Adipocyte (in vitro differentiated cells): ENCODE measurements around the gene CNTNAP3.
"Not testable (repeated sequence)": the region's sequence is repeated elsewhere in the genome, so short reads cannot be mapped to it uniquely, and the experiment has no call there.

Source experiments
- DNase-seq: peaks from one replicate; pipeline ENCODE4 v3.0.0-alpha.2; 2015; ENCODE audit warnings: low read depth
- H3K27me3 ChIP-seq: replicated peaks from 2 replicates; pipeline ENCODE4 v1.7.0; 2013; ENCODE audit warnings: mild to moderate bottlenecking, low read length, moderate library complexity; ENCODE audit not compliant: control insufficient read depth, insufficient read depth
- H3K36me3 ChIP-seq: 2 replicates; pipeline ENCODE4 v1.7.0; 2013; ENCODE audit warnings: low read length, mild to moderate bottlenecking, moderate library complexity; ENCODE audit not compliant: control insufficient read depth, insufficient read depth, severe bottlenecking
- H3K4me1 ChIP-seq: 2 replicates; pipeline ENCODE4 v1.7.0; 2013; ENCODE audit warnings: mild to moderate bottlenecking, low read length, moderate library complexity; ENCODE audit not compliant: control insufficient read depth, insufficient read depth
- H3K4me3 ChIP-seq: 2 replicates; pipeline ENCODE4 v1.7.0; 2013; ENCODE audit warnings: mild to moderate bottlenecking, low read length, moderate library complexity
- H3K9ac ChIP-seq: 2 replicates; pipeline ENCODE4 v1.7.0; 2013; ENCODE audit warnings: mild to moderate bottlenecking, low read length, moderate library complexity
- H3K9me3 ChIP-seq: 2 replicates; pipeline ENCODE4 v1.7.0; 2013; ENCODE audit warnings: mild to moderate bottlenecking, low read length, moderate library complexity; ENCODE audit not compliant: control insufficient read depth

Gene CNTNAP3

DNA sequence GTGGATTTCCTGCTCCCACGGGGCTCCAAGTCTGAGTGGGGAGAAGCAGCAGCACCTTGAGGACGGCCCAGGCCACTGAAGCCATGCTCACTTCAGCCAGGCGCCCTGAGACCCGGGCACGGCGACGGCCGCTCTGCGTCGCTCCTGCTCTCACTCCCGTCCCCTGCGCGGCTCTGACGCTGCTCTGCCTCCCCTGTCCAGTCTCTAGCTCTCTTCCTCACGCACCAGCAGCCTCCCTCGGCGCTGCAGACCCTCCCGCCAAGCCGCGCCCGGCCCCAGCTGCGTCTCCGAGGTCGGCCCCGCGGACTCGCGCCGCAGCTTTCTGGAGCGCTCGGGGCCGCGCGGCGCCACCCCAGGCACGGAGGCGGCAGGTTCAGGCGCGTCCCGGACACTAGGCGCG lies at the start of gene CNTNAP3:
Gene CNTNAP3 (minus strand): TSS at position 188 of the 400 bp plus-strand sequence. CDS start 103 bp downstream, at position 85.
- not testable (repeated sequence) for H3K36me3 ChIP-seq, H3K27me3 ChIP-seq, H3K9ac ChIP-seq, DNase-seq, H3K4me3 ChIP-seq, H3K4me1 ChIP-seq, H3K9me3 ChIP-seq

DNA sequence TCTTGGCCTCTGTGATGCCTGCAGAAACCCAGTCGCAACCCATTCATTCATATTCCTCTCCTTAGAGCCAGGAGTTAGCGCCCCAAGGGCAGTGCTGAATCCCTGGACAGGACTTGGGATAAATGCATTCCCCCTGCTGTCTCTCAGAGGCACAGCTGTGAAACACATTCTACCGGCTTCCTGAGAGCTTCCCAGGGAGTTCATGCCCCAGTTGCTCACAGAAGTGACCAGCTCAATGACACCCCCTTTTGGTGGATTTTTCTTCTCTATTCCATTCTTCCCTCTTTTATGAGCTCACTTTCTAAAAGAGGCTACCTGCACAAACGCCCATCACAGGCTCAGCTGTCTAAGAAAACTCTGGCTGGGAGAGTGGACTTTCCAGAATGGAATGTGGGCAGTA lies 8.0 kb downstream of the CNTNAP3 start:
- not testable (repeated sequence) for H3K9me3 ChIP-seq, H3K36me3 ChIP-seq, H3K4me3 ChIP-seq, H3K9ac ChIP-seq, H3K4me1 ChIP-seq, DNase-seq, H3K27me3 ChIP-seq

DNA sequence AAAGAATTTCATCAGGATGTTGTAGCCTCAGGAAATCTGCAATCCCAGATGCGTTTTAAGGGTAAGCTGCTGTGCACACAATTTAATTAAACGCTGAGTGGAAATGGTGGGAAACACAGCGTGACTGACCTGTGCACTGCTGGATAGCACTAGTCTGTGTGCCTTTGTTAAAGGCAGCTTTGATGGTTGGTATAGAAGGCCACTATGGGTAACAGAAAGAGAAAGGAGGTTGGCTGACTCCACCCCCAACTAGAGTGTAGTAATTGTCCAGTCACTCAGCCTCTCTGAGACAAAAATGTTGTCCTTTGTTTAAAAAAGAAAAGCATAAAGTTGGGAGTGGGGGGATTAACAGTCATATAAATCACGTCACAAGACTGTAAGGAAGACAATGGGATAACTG lies 45.5 kb downstream of the CNTNAP3 start:
- not testable (repeated sequence) for H3K4me1 ChIP-seq, H3K9me3 ChIP-seq, H3K4me3 ChIP-seq, H3K9ac ChIP-seq, H3K27me3 ChIP-seq, H3K36me3 ChIP-seq, DNase-seq

DNA sequence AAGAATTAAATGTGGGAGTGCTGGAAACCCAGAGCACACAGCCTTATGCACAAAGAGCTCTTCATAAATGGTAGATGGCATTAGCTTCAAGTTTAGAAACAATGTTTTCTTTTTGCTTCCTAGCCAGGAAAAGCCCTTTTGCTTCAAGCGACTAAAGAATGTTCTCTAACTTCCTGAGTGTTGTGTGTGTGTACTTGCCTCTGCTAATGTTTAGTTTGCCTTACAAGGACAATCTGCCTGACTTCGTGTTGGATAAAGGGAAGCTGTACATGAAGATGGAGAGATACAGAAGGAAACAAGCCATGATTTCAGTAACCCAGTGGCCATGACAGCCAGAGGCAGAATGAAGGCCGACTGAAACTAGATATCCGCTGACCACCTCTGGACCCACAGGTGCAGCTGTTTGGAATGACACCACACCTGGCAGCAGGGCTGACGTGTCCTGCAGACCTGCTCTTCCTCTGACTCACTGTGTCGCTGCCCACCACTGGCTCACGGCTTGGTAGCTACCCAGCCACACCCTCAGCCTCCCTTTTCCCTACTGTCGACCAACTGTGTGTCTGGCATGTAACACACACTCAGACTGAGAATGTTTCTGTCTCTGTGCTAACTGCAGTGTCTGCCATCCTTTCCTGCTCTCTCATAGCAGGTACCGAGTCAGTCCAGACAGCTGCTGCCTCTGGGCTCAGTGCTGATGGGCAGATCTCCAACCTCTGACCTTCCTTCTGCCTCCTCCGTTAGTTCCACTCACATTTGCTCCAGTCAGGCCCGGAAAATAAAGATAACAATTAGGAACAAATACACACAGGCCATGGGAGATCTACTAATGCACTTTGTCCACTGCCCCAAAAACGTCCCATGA lies 55.6 kb downstream of the CNTNAP3 start:
- not testable (repeated sequence) for H3K9ac ChIP-seq, H3K27me3 ChIP-seq, DNase-seq

DNA sequence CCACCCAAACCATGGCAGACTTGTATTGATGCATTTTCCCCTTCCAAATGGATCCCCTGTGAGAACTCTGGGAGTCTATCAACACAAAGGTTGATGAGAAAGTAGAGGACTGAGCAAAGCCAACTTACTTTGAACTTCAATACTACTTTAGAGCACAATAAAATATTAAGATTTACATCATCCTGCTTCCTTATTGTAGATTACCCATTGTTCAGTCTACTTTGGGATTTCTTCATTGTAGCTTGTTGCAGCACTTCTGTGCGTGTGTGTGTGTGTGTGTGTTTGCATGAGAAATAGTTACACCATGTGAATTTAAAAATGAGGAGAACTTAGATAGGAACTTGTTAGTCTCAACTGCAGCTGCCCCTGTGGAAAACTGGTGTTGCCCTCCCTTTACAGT lies 72.0 kb downstream of the CNTNAP3 start:
- DNase-seq, H3K9me3 ChIP-seq, H3K27me3 ChIP-seq, H3K9ac ChIP-seq, H3K36me3 ChIP-seq, H3K4me3 ChIP-seq, H3K4me1 ChIP-seq: not testable (repeated sequence)

More for the DNA sequence above, 55.6 kb downstream of the CNTNAP3 start:
- H3K36me3 ChIP-seq, H3K4me1 ChIP-seq, H3K4me3 ChIP-seq, H3K9me3 ChIP-seq: not testable (repeated sequence)

DNA sequence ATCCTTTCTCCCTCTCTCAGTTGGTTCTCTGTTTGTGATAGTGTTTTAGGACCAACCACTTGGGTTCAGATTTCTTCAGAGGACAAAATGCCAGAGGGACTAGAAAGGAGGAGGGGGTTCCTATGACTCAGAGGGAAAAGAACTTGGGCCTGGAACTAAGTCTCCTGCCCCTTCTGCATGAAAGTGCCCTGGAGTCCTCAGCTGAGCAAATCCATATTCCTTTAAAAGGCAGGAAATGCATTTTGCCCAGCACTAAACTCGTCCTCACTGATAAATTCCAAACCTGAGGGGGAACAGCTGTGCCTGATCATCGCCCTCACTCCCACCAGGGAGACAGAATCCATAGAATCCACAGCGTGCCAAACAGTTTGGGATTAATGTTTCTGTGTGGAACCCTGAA lies 78.2 kb downstream of the CNTNAP3 start:
- DNase-seq, H3K4me1 ChIP-seq, H3K4me3 ChIP-seq, H3K36me3 ChIP-seq, H3K9me3 ChIP-seq, H3K9ac ChIP-seq, H3K27me3 ChIP-seq: not testable (repeated sequence)

DNA sequence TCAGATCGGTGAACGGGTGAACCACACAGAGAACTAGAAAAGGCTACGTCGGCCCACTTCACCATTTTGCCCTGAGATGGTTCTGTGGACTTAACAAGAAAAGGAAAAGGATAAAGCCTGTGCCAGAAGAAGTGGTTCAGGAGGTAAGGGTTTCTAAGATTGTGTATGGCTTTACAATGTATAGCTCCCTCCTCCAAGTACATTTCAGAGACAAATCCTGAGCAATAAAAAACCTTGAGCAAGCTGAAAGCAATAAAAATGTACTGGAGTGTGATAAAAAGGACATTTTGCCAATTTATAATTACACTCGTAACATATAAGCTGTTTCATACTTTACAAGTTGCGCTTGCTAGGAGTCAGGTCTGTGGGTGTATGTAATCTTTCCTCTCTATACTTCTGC lies 81.3 kb downstream of the CNTNAP3 start:
- H3K36me3 ChIP-seq, H3K27me3 ChIP-seq, H3K9ac ChIP-seq, DNase-seq, H3K4me3 ChIP-seq, H3K4me1 ChIP-seq, H3K9me3 ChIP-seq: not testable (repeated sequence)

DNA sequence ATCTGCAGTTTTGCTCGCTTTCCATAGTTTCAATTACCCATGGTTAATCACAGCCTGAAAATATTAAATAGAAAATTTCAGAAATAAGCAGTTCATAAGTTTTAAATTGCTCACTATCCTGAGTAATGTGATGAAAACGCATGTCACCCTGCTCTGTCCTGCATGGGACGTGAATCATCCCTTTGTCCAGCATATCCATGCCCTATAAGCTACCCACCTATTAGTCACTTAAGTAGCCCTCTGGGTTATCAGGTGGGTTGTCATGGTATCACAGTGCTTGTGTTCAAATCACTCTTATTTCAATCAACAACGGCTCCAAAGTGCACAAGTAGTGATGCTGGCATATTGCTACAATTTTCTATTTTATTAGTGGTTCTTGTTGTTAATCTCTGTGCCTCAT lies 82.1 kb downstream of the CNTNAP3 start:
- H3K4me1 ChIP-seq, H3K4me3 ChIP-seq, H3K9me3 ChIP-seq, H3K27me3 ChIP-seq, DNase-seq, H3K36me3 ChIP-seq, H3K9ac ChIP-seq: not testable (repeated sequence)

DNA sequence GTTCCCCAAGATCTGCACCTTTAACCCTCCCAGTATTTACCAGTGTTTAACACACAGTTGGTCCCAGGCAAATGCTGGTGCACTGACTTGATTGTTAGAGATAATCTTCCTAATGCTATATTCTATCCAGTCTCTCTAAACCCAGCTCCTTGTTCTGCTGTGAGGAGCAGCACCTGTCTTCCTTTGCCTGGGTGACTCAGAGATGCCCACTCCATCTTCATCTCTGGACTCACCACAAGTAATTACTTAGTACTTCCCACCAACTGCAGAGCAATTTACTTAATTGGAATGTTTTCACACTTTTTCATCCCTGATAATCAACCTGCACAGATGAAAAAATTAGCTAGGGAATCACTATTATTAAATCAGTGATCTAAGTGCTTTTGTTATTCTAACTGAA lies 87.6 kb downstream of the CNTNAP3 start:
- H3K4me1 ChIP-seq, DNase-seq, H3K27me3 ChIP-seq, H3K9me3 ChIP-seq, H3K36me3 ChIP-seq, H3K9ac ChIP-seq, H3K4me3 ChIP-seq: not testable (repeated sequence)

DNA sequence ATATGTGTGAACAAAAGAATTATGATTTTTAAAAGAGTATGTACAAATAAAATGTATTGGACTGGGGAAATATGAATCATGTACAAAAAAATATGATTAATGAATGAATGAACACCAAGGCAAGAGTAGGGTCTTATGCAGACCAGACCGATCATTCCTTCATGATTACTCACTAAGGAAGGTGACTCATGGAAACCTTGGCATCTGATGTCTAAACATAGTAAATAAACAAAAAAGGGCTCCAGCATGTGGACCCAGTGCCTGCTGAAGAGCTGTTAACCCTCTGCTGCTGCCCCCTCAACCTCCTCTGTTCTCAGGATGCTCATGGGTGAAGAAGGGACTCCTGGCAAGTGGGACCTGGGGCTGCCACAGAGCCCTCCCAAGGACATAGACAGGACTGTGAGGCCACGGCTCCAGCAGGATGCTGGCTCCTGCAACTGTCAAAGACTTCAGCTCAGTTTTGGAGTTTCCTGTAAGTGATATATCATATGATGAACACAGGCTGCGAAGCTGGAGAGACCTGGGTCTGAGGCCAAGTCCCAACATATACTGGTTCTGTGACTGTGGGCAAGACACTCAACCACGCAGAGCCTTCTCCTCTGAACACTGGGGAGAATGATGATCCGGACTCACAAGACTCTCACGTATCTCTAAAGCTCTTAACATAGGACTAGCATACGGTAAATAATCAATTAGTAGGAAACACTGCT lies 89.8 kb downstream of the CNTNAP3 start:
- H3K27me3 ChIP-seq, H3K4me3 ChIP-seq, H3K9me3 ChIP-seq, DNase-seq, H3K9ac ChIP-seq, H3K36me3 ChIP-seq, H3K4me1 ChIP-seq: not testable (repeated sequence)

DNA sequence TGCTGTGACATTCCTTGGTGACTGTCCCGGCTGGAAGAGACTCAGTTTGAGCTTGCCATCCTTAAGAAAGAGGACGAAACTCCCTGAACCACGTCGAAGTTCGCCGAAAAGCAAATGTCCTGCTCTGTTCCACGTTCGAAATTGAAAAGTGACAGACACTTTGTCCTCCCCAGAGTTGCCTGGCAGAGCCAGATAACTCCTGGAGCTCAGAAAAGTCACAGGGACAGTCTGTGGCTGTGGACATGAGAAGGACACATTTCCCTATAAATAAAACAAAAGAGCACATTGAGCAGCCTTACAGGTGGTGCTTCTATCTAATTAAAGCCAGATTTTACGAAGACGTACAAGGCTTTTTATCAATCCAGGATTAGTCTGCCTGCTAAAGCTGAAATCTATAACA lies 116.6 kb downstream of the CNTNAP3 start:
- not testable (repeated sequence) for H3K4me3 ChIP-seq, H3K4me1 ChIP-seq, H3K9me3 ChIP-seq, H3K36me3 ChIP-seq, DNase-seq, H3K27me3 ChIP-seq, H3K9ac ChIP-seq
